SJCRH30 (cell line): Measurements from ENCODE around the gene SURF6. TPM values are rescaled to one million over a fixed set of nuclear protein-coding genes. Genes with fewer than 3 reads are reported as not detected.
"Not testable (repeated sequence)": the region's sequence is repeated elsewhere in the genome, so short reads cannot be mapped to it uniquely, and the experiment has no call there.

Experiments used
- DNase-seq, 2 experiments: peaks; one replicate each; pipeline ENCODE4 v3.0.0-alpha.2; 2015 to 2020
- H3K27ac ChIP-seq: fragments of 250-450 bp; sonication (Bioruptor Pico); 2 replicates; pipeline ENCODE4 v1.5.1; 2020; ENCODE audit warnings: mild to moderate bottlenecking, moderate library complexity
- H3K27me3 ChIP-seq: fragments of 250-450 bp; sonication (Bioruptor Pico); 2 replicates; pipeline ENCODE4 v1.5.1; 2020; ENCODE audit warnings: mild to moderate bottlenecking, moderate library complexity
- H3K36me3 ChIP-seq: fragments of 250-450 bp; sonication (Bioruptor Pico); 2 replicates; pipeline ENCODE4 v1.5.1; 2020; ENCODE audit warnings: mild to moderate bottlenecking, moderate library complexity
- H3K4me1 ChIP-seq: fragments of 250-450 bp; sonication (Bioruptor Pico); 2 replicates; pipeline ENCODE4 v1.5.1; 2020; ENCODE audit warnings: mild to moderate bottlenecking, moderate library complexity
- H3K4me3 ChIP-seq: fragments of 250-450 bp; sonication (Bioruptor Pico); 2 replicates; pipeline ENCODE4 v1.5.1; 2020; ENCODE audit warnings: mild to moderate bottlenecking, moderate library complexity
- H3K9me3 ChIP-seq: fragments of 250-450 bp; sonication (Bioruptor Pico); replicated peaks from 2 replicates; pipeline ENCODE4 v1.5.1; 2020; ENCODE audit warnings: mild to moderate bottlenecking, moderate library complexity
- total RNA-seq: library from RNA; depleted of rRNA; stranded (reverse); fragments of >200 nt; shearing (Covaris generic); gene quantifications from 2 replicates; pipeline ENCODE4 v1.2.3, GENCODE V29; 2014

SURF6 gene
- total RNA-seq, 1 experiment from 2014 or later, result 29.2 TPM

- Histone ChIP-seq H3K9me3 (no peaks in the 10 kb centered on the region; the same call in 1 of the 2 replicates), H3K27ac (no peak overlapping the region), H3K4me3 (no peak overlapping the region), H3K4me1 (no peaks in the 10 kb centered on the region; the same call in 1 of the 2 replicates), H3K36me3 (no peaks in the 10 kb centered on the region), H3K27me3 (peaks cover 33% of the 10 kb centered on the region)
- no peak for DNase-seq
Observed at GRCh38 chr9:133306242-133307204, 29.5 kb downstream of the SURF6 start.

DNA sequence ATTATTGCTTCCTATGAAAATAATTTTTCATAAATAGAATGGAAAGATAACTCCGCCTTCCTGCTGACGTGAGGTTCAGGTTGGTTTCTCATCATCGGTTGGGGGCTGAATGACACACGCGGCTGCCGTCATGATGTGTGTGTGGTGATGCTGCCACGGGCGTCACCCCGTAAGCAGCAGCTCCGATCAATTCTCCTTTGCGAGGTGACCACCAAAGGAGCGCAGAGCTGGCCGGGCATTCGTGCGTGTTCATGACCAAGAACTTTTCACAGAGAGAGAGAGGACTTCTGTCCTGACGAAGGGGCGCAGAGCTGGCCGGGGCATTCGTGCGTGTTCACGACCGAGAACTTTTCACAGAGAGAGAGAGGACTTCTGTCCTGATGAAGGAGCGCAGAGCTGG lies 30.3 kb downstream of the SURF6 start:
- no peak for DNase-seq
- no peak overlapping the region for H3K27ac ChIP-seq
- no peaks in the 10 kb centered on the region; the same call in 1 of the 2 replicates for H3K9me3 ChIP-seq
- no peaks in the 10 kb centered on the region for H3K36me3 ChIP-seq
- H3K4me1 ChIP-seq, result no peaks in the 10 kb centered on the region; the same call in 1 of the 2 replicates
- peaks cover 33% of the 10 kb centered on the region for H3K27me3 ChIP-seq
- H3K4me3 ChIP-seq, result no peak overlapping the region

DNA sequence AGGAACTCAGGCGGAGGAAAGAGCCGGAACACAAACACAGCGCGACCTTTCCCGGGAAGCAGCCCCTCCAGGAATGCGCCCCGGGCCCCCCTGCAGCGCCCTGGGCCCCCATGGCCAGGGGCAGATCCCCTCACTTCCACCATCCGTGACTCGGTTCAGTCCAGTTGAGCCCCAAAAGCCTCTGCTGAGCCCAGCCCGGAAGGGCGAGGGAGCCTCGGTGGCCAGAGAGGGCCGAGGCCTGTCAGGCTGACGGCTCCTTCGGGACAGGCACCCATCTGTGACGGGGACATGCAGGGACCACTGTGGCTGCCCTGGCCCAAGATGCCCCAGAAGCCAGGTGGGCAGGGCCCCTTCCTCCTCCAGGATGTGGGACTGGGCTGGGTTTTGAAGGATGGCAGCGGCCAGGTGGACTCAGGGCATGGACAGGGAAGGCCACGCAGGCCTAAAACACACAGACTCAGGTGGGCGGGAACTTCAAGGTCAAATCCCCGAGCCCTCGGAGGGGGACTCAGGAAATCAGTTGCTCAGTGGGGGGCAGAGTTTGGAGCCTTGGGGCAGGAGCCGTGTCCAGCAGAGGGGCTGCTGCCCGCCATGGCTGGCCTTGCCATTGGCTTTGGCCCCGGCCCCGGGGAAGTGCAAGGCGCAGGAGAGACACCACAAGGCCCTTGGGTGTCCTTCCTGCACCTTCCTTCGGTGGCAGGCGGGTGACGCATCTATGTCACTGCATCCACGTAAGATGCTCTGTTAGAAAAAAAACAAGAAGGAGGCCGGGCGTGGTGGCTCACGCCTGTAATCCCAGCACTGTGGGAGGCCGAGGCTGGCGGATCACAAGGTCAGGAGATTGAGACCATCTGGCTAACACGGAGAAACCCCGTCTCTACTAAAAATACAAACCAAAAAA lies 31.3 kb downstream of the SURF6 start:
- Histone ChIP-seq H3K4me3 (no peak overlapping the region), H3K9me3 (no peaks in the 10 kb centered on the region; the same call in 1 of the 2 replicates), H3K4me1 (no peaks in the 10 kb centered on the region; the same call in 1 of the 2 replicates), H3K27me3 (peaks cover 33% of the 10 kb centered on the region), H3K36me3 (no peaks in the 10 kb centered on the region), H3K27ac (no peak overlapping the region)
- DNase-seq, result no peak

DNA sequence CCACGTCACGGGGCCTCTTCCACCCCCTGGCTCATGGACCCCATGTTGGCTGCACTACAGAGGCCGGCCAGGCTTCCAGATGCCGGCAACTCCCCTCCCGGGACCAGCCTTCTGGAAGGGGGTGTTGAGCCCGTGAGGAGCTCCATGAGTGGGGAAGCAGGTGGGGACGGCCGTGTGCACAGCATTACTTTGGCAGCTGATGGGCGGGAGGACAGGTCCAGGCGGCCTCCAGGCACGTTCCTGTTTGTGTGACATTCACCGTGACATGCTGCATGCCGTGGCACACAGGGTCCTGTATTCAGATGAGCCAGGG lies 31.9 kb downstream of the SURF6 start:
- Histone ChIP-seq H3K27me3 (peaks cover 35% of the 10 kb centered on the region), H3K27ac (no peak overlapping the region), H3K9me3 (no peaks in the 10 kb centered on the region; the same call in 1 of the 2 replicates), H3K4me3 (no peak overlapping the region), H3K4me1 (no peaks in the 10 kb centered on the region; the same call in 1 of the 2 replicates), H3K36me3 (no peaks in the 10 kb centered on the region)
- DNase-seq, result no peak

DNA sequence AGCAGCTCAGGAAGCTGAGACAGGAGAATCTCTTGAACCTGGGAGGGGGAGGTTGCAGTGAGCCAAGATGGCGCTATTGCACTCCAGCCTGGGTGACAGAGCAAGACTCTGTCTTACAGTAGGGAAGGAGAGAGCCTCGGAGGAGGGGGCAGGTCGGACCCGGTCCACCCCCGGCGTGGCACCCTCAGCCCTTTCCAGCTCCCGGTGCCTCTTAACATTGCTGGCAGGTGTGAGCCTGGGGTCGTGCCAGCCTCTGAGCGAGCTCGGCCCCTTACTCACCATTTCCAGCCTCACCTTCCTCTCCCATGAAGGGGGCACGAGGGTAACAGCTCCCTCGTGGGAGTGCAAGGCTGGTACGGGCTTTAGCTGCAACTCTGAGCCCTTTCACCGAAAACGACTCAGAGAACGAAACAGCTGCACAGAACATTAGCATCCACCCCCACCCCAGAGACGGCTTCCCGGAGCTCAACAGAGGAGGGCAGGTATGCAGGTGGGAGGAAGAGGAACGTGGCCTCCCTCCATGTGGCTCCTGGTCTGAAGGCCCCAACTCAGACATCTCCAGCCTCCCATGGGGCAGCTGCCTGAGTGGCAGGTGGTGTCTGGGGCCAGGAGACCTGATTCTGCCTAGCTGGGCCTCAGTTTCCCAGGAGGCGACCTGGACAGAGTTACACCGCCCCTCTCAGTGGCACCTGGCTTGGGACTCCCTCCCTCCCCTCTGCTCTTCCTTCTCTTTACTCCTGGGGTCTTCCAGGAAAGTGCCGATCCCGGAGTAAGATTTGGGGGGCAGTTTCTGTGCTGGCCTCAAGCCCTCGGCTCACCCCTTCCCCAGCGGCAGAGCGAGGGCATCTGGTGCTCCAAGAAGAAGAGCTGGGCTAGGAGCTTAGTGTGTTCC lies 32.5 kb downstream of the SURF6 start:
- H3K4me1 ChIP-seq, result no peaks in the 10 kb centered on the region; the same call in 1 of the 2 replicates
- no peaks in the 10 kb centered on the region for H3K9me3 ChIP-seq
- no peaks in the 10 kb centered on the region for H3K36me3 ChIP-seq
- no peak overlapping the region for H3K4me3 ChIP-seq
- H3K27ac ChIP-seq, result no peak overlapping the region
- no peak for DNase-seq
- H3K27me3 ChIP-seq, result peaks cover 38% of the 10 kb centered on the region

DNA sequence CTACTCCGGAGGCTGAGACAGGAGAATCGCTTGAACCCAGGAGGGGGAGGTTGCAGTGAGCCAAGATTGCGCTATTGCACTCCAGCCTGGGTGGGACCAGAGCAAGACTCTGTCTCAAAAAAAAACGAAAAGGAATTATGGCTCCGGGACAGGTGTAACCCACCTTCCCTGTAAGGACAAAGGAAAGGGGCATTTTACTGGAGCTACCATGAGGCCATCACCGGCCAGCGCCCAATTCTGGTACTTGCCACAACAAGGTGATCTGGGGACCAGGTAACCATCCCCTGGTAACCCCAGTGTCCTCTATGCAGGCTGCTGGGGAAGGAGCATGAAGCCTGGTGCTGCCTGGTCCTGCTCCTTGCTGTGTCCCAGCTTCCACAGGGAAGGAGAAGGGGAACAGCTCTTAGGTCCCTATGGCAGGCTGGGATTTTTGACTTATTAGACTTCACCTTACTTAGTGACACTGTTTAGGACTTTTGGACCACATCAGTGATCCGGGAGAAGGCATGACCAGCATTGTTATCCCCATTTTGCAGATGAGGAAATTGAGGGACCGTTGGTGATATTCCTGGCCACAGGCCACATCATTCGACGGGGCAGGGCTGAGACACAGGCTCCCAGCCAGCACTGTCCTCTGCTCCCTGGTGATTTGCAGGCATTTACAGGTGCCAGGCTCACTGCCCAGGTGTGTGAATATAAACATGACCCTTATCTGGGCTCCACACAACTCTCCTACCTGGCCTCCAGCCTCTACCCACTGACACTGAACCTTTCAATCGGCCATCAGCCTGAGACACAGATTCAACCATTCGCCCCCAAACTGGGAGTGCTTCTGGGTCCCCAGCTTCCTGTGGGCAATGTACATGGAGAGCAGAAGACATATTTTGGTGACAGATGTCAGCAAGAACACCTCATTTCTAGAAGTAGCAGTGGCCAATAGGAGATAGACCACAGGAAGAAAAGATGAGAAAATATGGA lies 34.4 kb downstream of the SURF6 start:
- H3K4me1 ChIP-seq, result no peaks in the 10 kb centered on the region; the same call in 1 of the 2 replicates
- DNase-seq, result no peak
- H3K9me3 ChIP-seq, result no peaks in the 10 kb centered on the region
- H3K27me3 ChIP-seq, result peaks cover 31% of the 10 kb centered on the region
- H3K36me3 ChIP-seq, result no peaks in the 10 kb centered on the region
- no peak overlapping the region for H3K4me3 ChIP-seq
- no peak overlapping the region for H3K27ac ChIP-seq

- H3K4me3 ChIP-seq, H3K9me3 ChIP-seq, H3K4me1 ChIP-seq, H3K27ac ChIP-seq, DNase-seq, H3K36me3 ChIP-seq: not testable (repeated sequence)
- peaks cover 26% of the 10 kb centered on the region for H3K27me3 ChIP-seq
Observed at GRCh38 chr9:133299996-133300395, 36.0 kb downstream of the SURF6 start.

DNA sequence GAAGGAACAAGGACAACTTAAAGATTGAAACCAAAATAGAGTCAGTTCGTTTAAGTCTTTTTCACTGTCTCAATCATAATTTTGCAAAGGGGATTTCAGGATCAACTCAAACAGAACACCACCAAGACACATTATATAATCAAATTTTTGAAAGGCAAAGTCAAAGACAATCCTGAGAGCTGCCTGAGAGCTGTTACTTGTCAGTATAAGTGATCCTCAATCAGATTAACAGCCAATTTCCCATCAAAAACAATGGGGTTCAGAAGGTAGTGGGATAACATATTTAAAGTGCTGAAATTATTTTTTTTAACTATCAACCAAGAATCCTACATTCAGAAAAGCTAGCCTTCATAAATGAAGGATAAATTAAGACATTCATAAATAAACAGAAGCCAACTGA lies 41.7 kb downstream of the SURF6 start:
- H3K4me3 ChIP-seq, result no peak overlapping the region
- H3K27me3 ChIP-seq, result peaks cover 8% of the 10 kb centered on the region; the same call in 1 of the 2 replicates
- DNase-seq, result no peak
- H3K4me1 ChIP-seq, result no peaks in the 10 kb centered on the region
- H3K36me3 ChIP-seq, result no peaks in the 10 kb centered on the region; the same call in 1 of the 2 replicates
- H3K27ac ChIP-seq, result no peak overlapping the region
- peaks cover 8% of the 10 kb centered on the region; the same call in 1 of the 2 replicates for H3K9me3 ChIP-seq

DNA sequence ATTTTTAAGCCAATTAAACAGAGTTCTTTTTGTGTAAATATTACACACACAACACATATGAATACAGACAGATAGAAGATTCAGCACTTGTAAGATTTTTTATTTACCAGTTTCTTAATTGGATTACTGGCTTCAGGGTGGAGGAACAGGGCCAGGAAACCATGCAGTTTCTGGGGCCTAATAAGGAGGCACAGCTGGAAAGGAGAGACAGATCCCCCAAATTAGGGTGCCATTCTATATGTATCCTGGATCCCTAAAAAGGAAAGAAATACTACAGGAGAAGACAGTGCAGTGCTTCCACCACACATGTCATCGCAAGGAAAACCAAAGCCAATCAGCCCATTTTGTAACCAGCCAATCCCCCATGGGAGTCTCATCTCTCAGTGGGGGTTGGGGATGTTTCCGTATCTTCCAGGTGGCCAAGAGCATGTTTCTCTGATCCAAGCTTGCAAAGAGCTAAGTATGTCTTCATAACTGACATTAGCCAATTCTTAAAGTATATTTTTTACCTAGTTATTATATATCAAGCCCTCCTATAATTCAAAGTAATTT lies 45.2 kb downstream of the SURF6 start:
- H3K4me3 ChIP-seq, result no peak overlapping the region
- H3K9me3 ChIP-seq, result peaks cover 8% of the 10 kb centered on the region; the same call in 1 of the 2 replicates
- H3K36me3 ChIP-seq, result no peaks in the 10 kb centered on the region; the same call in 1 of the 2 replicates
- H3K27ac ChIP-seq, result no peak overlapping the region
- no peak for DNase-seq
- no peaks in the 10 kb centered on the region for H3K4me1 ChIP-seq
- H3K27me3 ChIP-seq, result no peaks in the 10 kb centered on the region

GRCh38 chr9:133286523-133286922 lies 49.5 kb downstream of the SURF6 start:
- H3K4me3 ChIP-seq, result no peak overlapping the region
- DNase-seq, result no peak
- H3K27ac ChIP-seq, result no peak overlapping the region
- peaks cover under 1% of the 10 kb centered on the region; the same call in 1 of the 2 replicates for H3K9me3 ChIP-seq
- H3K27me3 ChIP-seq, result peaks cover 9% of the 10 kb centered on the region
- H3K36me3 ChIP-seq, result no peaks in the 10 kb centered on the region; the same call in 1 of the 2 replicates
- H3K4me1 ChIP-seq, result no peaks in the 10 kb centered on the region

DNA sequence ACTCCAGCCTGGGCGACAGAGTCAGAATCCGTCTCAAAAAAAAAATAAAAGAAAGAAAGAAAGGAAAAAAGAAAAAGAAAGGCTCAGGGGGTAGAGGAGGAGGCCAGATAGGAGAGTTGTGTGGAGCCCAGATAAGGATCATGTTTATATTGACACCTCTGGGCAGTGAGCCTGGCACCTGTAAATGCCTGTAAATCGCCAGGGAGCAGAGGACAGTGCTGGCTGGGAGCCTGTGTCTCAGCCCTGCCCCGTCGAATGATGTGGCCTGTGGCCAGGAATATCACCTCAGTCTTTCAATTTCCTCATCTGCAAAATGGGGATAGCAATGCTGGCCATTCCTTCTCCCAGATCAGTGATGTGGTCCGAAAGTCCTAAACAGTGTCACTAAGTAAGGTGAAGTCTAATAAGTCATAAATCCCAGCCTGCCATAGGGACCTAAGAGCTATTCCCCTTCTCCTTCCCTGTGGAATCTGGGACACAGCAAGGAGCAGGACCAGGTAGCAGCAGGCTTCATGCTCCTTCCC lies 50.7 kb downstream of the SURF6 start:
- peaks cover 9% of the 10 kb centered on the region for H3K27me3 ChIP-seq
- DNase-seq, result no peak

DNA sequence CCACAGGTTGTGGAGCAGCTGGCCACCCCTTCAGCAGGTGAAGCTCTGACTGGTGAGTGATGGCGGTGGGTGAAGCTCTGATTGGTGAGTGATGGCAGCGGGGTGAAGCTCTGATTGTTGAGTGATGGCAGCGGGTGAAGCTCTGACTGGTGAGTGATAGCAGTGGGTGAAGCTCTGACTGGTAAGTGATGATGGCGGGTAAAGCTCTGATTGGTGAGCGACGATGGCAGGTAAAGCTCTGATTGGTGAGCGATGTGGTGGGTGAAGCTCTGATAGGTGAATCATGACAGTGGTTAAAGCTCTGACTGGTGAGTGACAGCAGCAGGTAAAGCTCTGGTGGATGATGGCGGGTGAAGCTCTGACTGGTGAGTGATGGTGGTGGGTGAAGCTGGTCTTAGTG lies 51.6 kb downstream of the SURF6 start:
- Histone ChIP-seq H3K27me3 (peaks cover 9% of the 10 kb centered on the region), H3K4me1 (no peaks in the 10 kb centered on the region), H3K27ac (no peak overlapping the region), H3K4me3 (no peak overlapping the region), H3K36me3 (no peaks in the 10 kb centered on the region; the same call in 1 of the 2 replicates), H3K9me3 (no peaks in the 10 kb centered on the region; the same call in 1 of the 2 replicates)
- no peak for DNase-seq

More for the DNA sequence above, 50.7 kb downstream of the SURF6 start:
- Histone ChIP-seq H3K4me3 (no peak overlapping the region), H3K27ac (no peak overlapping the region), H3K4me1 (no peaks in the 10 kb centered on the region), H3K36me3 (no peaks in the 10 kb centered on the region; the same call in 1 of the 2 replicates), H3K9me3 (no peaks in the 10 kb centered on the region; the same call in 1 of the 2 replicates)
